ENCODE data around the gene DTX3. TPM values are rescaled to one million over a fixed set of nuclear protein-coding genes. Genes with fewer than 3 reads are reported as not detected.
"Not testable (repeated sequence)": the region's sequence is repeated elsewhere in the genome, so short reads cannot be mapped to it uniquely, and the experiment has no call there.

Gene DTX3
- total and polyA plus RNA-seq, 7 donors, result 3.5 to 9.1 (median 4.5) TPM

DNA sequence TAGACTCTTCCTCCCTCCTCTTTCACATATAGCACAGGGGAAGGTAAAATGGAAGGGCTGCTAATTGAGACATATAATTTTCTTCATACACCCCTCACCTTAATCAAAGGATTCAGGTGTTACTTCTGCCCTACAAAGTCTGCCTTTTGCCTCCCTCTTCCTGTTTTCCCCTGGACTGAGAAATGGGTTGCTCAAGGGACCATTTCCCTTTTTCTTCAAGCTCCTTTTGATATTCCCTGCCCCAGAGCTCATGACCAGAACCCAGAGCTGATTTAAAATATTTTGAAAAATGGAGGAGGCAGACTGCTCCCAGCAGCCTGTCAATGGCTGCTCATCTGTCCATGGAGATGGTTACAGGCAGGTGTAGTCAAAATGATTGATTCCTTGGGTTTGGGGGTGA lies 19.9 kb upstream of the DTX3 start:
- no peak overlapping the region for H3K4me3 ChIP-seq
- peaks cover 4 to 11% (median 4%) of the 10 kb centered on the region in 3 donors for H3K27me3 ChIP-seq (ENCODE audit: insufficient read depth in 3 of 3, low read length in 2 of 3)
- TF ChIP-seq, protein P1, sequence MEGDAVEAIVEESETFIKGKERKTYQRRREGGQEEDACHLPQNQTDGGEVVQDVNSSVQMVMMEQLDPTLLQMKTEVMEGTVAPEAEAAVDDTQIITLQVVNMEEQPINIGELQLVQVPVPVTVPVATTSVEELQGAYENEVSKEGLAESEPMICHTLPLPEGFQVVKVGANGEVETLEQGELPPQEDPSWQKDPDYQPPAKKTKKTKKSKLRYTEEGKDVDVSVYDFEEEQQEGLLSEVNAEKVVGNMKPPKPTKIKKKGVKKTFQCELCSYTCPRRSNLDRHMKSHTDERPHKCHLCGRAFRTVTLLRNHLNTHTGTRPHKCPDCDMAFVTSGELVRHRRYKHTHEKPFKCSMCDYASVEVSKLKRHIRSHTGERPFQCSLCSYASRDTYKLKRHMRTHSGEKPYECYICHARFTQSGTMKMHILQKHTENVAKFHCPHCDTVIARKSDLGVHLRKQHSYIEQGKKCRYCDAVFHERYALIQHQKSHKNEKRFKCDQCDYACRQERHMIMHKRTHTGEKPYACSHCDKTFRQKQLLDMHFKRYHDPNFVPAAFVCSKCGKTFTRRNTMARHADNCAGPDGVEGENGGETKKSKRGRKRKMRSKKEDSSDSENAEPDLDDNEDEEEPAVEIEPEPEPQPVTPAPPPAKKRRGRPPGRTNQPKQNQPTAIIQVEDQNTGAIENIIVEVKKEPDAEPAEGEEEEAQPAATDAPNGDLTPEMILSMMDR (IDR thresholded peaks at IDR 0.05), result no peak
- no peak overlapping the region for H3K27ac ChIP-seq
- no peaks in the 10 kb centered on the region for H3K36me3 ChIP-seq (ENCODE audit: insufficient read depth in 1 of 2, low read depth in 1 of 2)
- intact Hi-C loops (cut with DNase I), result loop anchor here in 1 of 2 donors (1.0 kb wide), 1 partner anchor 37 kb away; no protein-coding TSS in a partner anchor
- H3K9me3 ChIP-seq, result no peaks in the 10 kb centered on the region
- DNase-seq (no peak), ATAC-seq (no peak)
- H3K4me1 ChIP-seq, result no peaks in the 10 kb centered on the region

DNA sequence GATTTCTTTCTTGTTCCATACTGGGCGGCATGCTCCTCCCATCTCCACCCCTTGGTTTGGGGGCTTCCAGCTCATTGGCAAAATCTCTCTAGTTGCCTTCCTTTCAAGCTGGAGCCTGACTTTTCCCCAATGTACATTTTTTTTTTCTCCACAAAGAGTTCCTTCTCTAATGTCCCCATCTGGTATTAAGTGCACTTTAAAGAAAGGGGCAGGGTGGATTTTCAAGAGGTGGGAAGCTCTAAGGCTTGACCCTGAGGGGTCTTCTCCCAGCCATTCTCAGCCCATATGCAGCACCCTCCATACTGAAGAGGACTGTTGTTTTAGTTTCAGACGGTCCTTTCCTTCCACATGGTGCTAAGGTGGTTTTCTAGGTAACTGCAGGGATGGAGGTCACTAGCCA lies 19.5 kb upstream of the DTX3 start:
- H3K27ac ChIP-seq, result no peak overlapping the region
- no peaks in the 10 kb centered on the region for H3K36me3 ChIP-seq (ENCODE audit: insufficient read depth in 1 of 2, low read depth in 1 of 2)
- H3K4me3 ChIP-seq, result no peak overlapping the region
- H3K27me3 ChIP-seq (ENCODE audit: insufficient read depth in 3 of 3, low read length in 2 of 3), result peaks cover 4 to 11% (median 4%) of the 10 kb centered on the region in 3 donors
- intact Hi-C loops (cut with DNase I), result no loop called here
- 74 to 89% (median 85%) methylated on average over 2 of the region's 2 CpGs for WGBS, 3 donors
- TF ChIP-seq, protein P1 (IDR thresholded peaks at IDR 0.05), result no peak
- no peak for DNase-seq
- ATAC-seq, result no peak
- no peaks in the 10 kb centered on the region for H3K4me1 ChIP-seq
- H3K9me3 ChIP-seq, result no peaks in the 10 kb centered on the region

- Histone ChIP-seq H3K4me3 (no peak overlapping the region), H3K27me3 (ENCODE audit: insufficient read depth in 3 of 3, low read length in 2 of 3) (peaks cover 4 to 11% (median 4%) of the 10 kb centered on the region in 3 donors), H3K36me3 (ENCODE audit: insufficient read depth in 1 of 2, low read depth in 1 of 2) (no peaks in the 10 kb centered on the region), H3K4me1 (no peaks in the 10 kb centered on the region), H3K9me3 (no peaks in the 10 kb centered on the region), H3K27ac (no peak overlapping the region)
- intact Hi-C loops (cut with DNase I), result no loop called here
- ATAC-seq, result no peak
- TF ChIP-seq, protein P1 (IDR thresholded peaks at IDR 0.05), result no peak
- DNase-seq, result no peak
- WGBS, 3 donors, result 85 to 92% (median 87%) methylated on average over 3 of the region's 3 CpGs
Measured at GRCh38 chr12:57586128-57586527, 18.5 kb upstream of the DTX3 start.

DNA sequence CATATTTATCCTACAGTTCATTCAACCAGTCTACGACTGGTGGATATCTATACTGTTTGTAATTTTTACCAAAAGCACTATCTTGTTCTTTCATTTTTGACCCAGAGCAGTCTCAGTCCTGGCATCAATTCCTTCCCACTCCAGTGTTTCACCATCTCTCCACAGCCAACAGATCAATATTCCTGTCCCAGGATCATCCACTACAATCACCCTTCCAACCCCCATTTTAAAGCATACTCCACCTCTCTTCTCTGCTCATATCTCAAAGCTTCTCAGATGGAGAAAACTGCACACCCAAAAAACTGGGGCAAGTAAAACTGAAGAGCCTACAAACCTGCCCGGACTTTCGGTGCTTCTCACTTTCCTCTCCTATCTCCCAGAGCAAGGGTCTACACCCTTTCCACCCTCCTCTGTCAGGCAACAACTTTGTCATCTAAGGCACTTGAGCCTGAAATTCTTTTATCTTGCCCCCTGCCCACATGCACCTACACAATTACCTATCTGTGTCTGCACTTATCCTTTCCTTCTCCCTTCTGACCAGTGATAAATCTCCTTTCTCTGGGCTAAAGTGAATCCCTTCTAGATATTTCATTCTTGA lies 17.7 kb upstream of the DTX3 start:
- H3K27ac ChIP-seq, result no peak overlapping the region
- WGBS, 3 donors, result 87 to 91% (median 87%) methylated on average over 3 of the region's 3 CpGs
- intact Hi-C loops (cut with DNase I), result no loop called here
- no peaks in the 10 kb centered on the region for H3K9me3 ChIP-seq
- H3K36me3 ChIP-seq (ENCODE audit: insufficient read depth in 1 of 2, low read depth in 1 of 2), result no peaks in the 10 kb centered on the region
- ATAC-seq, result no peak
- no peaks in the 10 kb centered on the region for H3K4me1 ChIP-seq
- H3K27me3 ChIP-seq (ENCODE audit: insufficient read depth in 3 of 3, low read length in 2 of 3), result peaks cover 2 to 7% (median 4%) of the 10 kb centered on the region in 3 donors
- TF ChIP-seq, protein P1 (IDR thresholded peaks at IDR 0.05), result no peak
- no peak overlapping the region for H3K4me3 ChIP-seq
- DNase-seq, result no peak

- H3K4me3 ChIP-seq; H3K36me3 ChIP-seq (ENCODE audit: insufficient read depth in 1 of 2, low read depth in 1 of 2); ATAC-seq; intact Hi-C loops (cut with DNase I); H3K27me3 ChIP-seq (ENCODE audit: insufficient read depth in 3 of 3, low read length in 2 of 3); H3K4me1 ChIP-seq; DNase-seq; H3K9me3 ChIP-seq; H3K27ac ChIP-seq: not testable (repeated sequence)
- WGBS, 3 donors, result 87 to 91% (median 89%) methylated on average over 15 of the region's 15 CpGs
Measured at GRCh38 chr12:57588951-57589610, 15.5 kb upstream of the DTX3 start.

Data from psoas muscle (tissue), 8 donors.